Hindlimb muscle (tissue), 1 donor: ENCODE data around the gene BLTP3A. TPM values are rescaled to one million over a fixed set of nuclear protein-coding genes. Genes with fewer than 3 reads are reported as not detected.
"Not testable (repeated sequence)": the region's sequence is repeated elsewhere in the genome, so short reads cannot be mapped to it uniquely, and the experiment has no call there.

Experiments
- DNase-seq: peaks from one replicate; pipeline ENCODE4 v3.0.0-alpha.2; 2013
- polyA plus RNA-seq: library from polyadenylated mRNA; unstranded; fragments of 120-200 nt; gene quantifications from one replicate; pipeline ENCODE4 v1.2.1, GENCODE V29; 2013; ENCODE audit not compliant: insufficient read length

The BLTP3A gene
- polyA plus RNA-seq, result 15.9 TPM

GRCh38 chr6:34791701-34792604 is at the start of gene BLTP3A:
Gene BLTP3A, plus strand, starts transcription at chr6:34792083. Its CDS starts 168 bp downstream, at chr6:34792251.
- DNase-seq, result peak; percentile 86

GRCh38 chr6:34742094-34742493 is 49.8 kb upstream of the BLTP3A start:
- no peak for DNase-seq

- DNase-seq, result no peak
Measured at GRCh38 chr6:34743625-34744293, 48.1 kb upstream of the BLTP3A start.

- DNase-seq, result not testable (repeated sequence)
Measured at GRCh38 chr6:34744294-34744647, 47.6 kb upstream of the BLTP3A start.

GRCh38 chr6:34745277-34746103 is 46.4 kb upstream of the BLTP3A start:
- no peak for DNase-seq

- no peak for DNase-seq
Measured at GRCh38 chr6:34746104-34746846, 45.6 kb upstream of the BLTP3A start.

GRCh38 chr6:34748757-34749156 is 43.1 kb upstream of the BLTP3A start:
- DNase-seq, result no peak

- not testable (repeated sequence) for DNase-seq
Measured at GRCh38 chr6:34756513-34756856, 35.4 kb upstream of the BLTP3A start.

- no peak for DNase-seq
Measured at GRCh38 chr6:34757687-34758274, 34.1 kb upstream of the BLTP3A start.

- DNase-seq, result no peak
Measured at GRCh38 chr6:34760108-34760507, 31.8 kb upstream of the BLTP3A start.

GRCh38 chr6:34761681-34762080 is 30.2 kb upstream of the BLTP3A start:
- DNase-seq, result not testable (repeated sequence)

GRCh38 chr6:34768148-34768547 is 23.7 kb upstream of the BLTP3A start:
- no peak for DNase-seq

GRCh38 chr6:34771727-34772126 is 20.2 kb upstream of the BLTP3A start:
- DNase-seq, result no peak

GRCh38 chr6:34772940-34773339 is 18.9 kb upstream of the BLTP3A start:
- DNase-seq, result no peak

- no peak for DNase-seq
Measured at GRCh38 chr6:34773916-34774315, 18.0 kb upstream of the BLTP3A start.

- no peak for DNase-seq
Measured at GRCh38 chr6:34774967-34775366, 16.9 kb upstream of the BLTP3A start.

GRCh38 chr6:34785375-34785774 is 6.5 kb upstream of the BLTP3A start:
- not testable (repeated sequence) for DNase-seq

- not testable (repeated sequence) for DNase-seq
Measured at GRCh38 chr6:34787152-34787551, 4.7 kb upstream of the BLTP3A start.

- no peak for DNase-seq
Measured at GRCh38 chr6:34788111-34788510, 3.8 kb upstream of the BLTP3A start.

- no peak for DNase-seq
Measured at GRCh38 chr6:34791164-34791700, 651 bp upstream of the BLTP3A start.
